HG03159 (cell line): ENCODE results near the gene SOCS3.

ENCODE experiments used
- ATAC-seq: cut with Tn5 transposase; IDR thresholded peaks from one replicate; pipeline ENCODE4 v1.9.1; 2021; ENCODE audit warnings: mild to moderate bottlenecking, moderate library complexity; ENCODE audit not compliant: unreplicated experiment

The SOCS3 gene

GRCh38 chr17:78391051-78391431 lies 31.2 kb upstream of the SOCS3 start:
- ATAC-seq = no peak

- no peak for ATAC-seq
Observed at GRCh38 chr17:78390241-78391050, 30.6 kb upstream of the SOCS3 start.

DNA sequence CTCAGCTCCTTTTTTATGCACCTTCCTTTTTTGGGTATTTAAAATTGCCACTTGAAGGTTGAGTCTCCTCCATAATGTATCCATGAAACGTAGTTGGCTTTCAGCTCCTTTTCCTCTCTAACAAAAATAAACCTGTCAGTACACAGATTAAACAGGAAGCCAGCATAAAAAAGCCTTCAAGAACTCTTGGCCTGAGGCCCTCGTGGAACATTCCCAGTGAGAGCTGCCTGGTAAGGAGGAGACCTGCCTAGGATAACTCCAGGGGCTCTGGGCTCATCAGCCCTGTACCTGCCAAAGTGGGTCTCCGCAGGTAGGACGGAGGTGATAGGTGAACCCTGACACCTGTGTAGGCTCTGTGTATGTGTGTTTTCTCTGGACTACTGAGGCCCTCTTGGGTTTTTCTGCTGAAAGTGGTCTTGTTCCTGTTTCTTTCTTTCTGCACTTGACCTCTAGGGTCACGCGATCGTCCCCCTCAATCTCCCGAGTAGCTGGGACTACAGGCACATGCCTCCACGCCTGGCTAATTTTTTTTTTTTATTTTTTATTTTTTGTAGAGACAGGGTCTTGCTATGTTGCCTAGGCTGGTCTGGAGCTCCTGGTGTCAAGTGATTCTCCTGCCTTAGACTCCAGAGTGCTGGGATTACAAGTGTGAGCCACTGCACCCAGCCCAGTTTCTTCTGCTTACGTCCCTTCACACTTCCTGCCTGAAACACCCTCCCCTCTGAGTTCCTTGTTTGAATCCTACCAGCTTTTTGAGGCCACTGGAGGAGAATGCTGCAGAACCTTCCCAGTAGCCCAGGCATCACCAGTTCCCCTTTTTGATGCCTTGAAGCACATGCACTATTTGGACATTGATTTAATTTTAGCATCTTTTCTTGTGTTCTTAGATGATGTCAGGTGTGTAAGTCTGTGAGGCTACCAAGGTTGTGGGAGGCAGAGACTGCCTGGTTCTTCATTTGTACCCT lies 28.4 kb upstream of the SOCS3 start:
- ATAC-seq = no peak

DNA sequence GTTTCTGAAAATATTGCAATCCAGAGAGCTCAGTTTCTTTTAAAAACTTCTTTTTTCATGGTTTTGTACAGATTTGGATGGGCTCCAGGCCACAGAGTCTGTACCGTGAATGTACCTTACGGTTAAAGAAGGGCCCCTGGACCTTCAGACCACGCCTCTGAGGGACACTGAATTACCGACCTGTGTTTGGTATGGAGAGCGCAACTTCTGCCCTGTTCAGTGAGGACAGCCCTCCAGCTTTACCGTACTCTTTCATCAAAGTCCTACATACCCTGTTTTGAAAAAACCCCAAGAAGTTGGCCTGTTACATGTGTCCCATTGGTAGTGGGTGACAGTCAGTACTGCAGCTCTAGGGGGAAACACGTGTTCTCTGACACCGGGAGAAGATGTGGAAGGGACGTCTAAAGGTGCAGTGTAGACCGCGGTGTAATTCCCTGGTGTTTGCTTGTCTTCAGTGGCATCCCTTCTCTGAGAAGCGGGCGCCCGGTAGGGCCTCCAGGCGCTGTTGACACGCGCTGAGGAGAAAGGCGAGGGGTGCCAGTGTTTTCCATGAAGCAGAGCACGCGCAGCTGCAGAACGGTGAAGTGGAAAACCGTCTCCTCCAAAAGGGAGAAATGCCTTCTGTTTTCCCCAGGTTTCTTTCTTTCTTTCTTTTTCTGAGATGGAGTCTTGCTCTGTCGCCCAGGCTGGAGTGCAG lies 24.8 kb upstream of the SOCS3 start:
- no peak for ATAC-seq

GRCh38 chr17:78383725-78384471 lies 24.0 kb upstream of the SOCS3 start:
- no peak for ATAC-seq

GRCh38 chr17:78381601-78382232 lies 21.8 kb upstream of the SOCS3 start:
- no peak for ATAC-seq

DNA sequence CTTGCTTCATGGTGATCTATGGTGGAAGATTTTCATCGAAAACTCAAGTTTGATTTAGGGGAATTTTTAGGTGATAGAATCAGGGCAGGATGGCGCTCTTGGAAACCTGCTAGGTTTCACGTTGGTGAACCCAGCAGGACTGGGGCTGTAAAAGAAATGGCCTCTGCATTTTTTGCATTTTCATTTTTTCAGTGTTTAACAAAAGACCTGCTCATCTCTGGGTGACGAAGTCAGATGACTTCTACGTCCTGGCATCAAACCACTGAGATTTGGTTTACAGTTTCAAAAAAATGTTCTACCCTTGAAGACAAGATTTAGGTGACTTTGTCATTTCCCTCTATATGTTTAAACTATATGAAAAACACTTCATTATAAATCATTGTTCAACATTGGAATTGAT lies 20.5 kb upstream of the SOCS3 start:
- no peak for ATAC-seq

DNA sequence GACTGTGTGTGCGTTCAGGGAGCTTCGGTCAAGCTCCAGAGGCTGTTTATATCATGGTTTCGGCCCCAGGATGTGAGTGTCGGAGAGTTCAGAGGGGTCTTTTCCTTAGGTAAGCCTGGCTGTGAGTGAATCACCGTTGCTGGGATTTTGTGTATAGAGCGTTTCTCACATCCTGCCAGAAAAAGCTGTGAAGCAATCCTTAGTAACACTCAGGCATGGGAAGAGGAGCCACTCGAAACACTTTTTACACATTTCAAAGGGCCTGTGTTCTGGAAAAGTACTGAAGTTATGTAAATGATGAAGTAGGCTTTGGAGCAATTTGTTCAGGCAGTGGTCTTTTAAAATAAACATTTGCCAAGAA lies 19.2 kb upstream of the SOCS3 start:
- ATAC-seq = no peak

GRCh38 chr17:78378225-78379130 lies 18.6 kb upstream of the SOCS3 start, which contains the start of gene PGS1:
TSS of gene PGS1 (plus strand) at chr17:78378649. CDS start at chr17:78378666, 17 bp downstream.
- no peak for ATAC-seq

GRCh38 chr17:78377858-78378224 lies 18.0 kb upstream of the SOCS3 start:
- ATAC-seq = no peak

- ATAC-seq = no peak
Observed at GRCh38 chr17:78376161-78376560, 16.3 kb upstream of the SOCS3 start.

GRCh38 chr17:78375401-78376151 lies 15.7 kb upstream of the SOCS3 start:
- no peak for ATAC-seq

DNA sequence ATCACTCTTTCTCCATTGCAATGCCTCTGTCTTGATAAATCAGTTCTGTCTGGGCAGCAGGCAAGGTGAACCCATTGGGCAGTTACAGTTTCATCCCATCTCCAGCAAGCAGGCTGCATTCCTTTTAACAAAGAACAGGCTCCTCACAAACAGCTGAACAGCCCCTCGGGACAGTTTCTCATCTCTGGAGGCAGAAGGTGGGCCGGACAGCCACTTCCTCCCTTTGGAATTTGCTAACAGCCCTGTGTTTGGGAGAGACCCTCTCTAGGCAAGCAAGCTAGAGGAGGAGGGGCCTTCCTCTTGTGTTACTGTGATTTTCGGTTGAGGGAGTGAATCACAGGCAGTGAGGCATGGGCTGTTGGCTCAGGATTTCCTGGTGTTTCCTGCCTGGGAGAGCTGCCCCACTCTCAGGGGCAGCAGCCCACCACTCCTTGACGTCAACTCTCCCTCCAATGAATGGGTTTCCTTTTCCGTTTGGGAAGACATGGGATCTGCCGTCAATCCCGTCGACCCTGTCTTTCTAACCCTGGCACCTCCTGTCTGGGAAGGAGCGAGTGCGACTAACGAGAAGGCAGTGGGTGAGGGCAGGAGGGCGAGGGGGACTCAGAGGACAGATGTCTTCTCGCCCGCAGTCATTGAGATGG lies 14.9 kb upstream of the SOCS3 start:
- ATAC-seq = no peak

- no peak for ATAC-seq
Observed at GRCh38 chr17:78374189-78374588, 14.3 kb upstream of the SOCS3 start.

DNA sequence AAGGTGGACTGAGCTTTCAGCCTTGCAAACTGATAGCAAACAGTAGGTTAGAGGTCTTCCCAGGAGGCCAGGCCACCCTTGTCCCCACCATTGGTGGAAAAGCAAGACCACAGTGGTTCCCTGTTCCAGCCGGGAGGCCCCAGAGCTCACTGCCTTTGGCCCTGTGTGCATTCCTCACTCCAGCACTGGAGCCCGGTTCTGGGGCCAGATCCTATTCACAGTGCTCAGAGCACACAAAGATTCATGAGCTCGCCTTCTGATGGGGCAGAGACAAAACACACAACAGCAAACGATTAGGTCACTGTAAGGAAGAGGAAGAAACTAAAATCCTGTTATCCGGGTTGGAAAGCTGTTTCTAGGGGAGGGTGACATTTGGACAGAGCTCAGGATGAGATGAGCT lies 13.0 kb upstream of the SOCS3 start:
- no peak for ATAC-seq

- ATAC-seq = no peak
Observed at GRCh38 chr17:78371056-78371455, 11.2 kb upstream of the SOCS3 start.

GRCh38 chr17:78369791-78370381 lies 10.0 kb upstream of the SOCS3 start:
- ATAC-seq = no peak
